GM19463 (cell line): ENCODE measurements around the gene NCOA7.
A peak's percentile ranks its signal among the peaks of the same experiment; 100 is the strongest.
"Not testable (repeated sequence)": the region's sequence is repeated elsewhere in the genome, so short reads cannot be mapped to it uniquely, and the experiment has no call there.

Source experiments
- ATAC-seq: cut with Tn5 transposase; IDR thresholded peaks from one replicate; pipeline ENCODE4 v1.9.1; 2021; ENCODE audit warnings: mild to moderate bottlenecking, moderate library complexity; ENCODE audit not compliant: unreplicated experiment

The NCOA7 gene

GRCh38 chr6:125865015-125865414, 74.3 kb downstream of the NCOA7 start:
- no peak for ATAC-seq

- ATAC-seq = no peak
Observed at GRCh38 chr6:125866433-125866832, 75.7 kb downstream of the NCOA7 start.

- ATAC-seq = no peak
Observed at GRCh38 chr6:125867483-125867942, 76.8 kb downstream of the NCOA7 start.

GRCh38 chr6:125868252-125868651, 77.5 kb downstream of the NCOA7 start:
- ATAC-seq = no peak

- no peak for ATAC-seq
Observed at GRCh38 chr6:125868678-125869395, 78.1 kb downstream of the NCOA7 start.

- ATAC-seq = no peak
Observed at GRCh38 chr6:125869427-125869826, 78.7 kb downstream of the NCOA7 start.

- ATAC-seq = no peak
Observed at GRCh38 chr6:125871365-125871764, 80.6 kb downstream of the NCOA7 start.

GRCh38 chr6:125872259-125872921, 81.6 kb downstream of the NCOA7 start:
- ATAC-seq = no peak

GRCh38 chr6:125882243-125882642, 91.5 kb downstream of the NCOA7 start:
- ATAC-seq = no peak

- ATAC-seq = no peak
Observed at GRCh38 chr6:125884634-125885371, 94.0 kb downstream of the NCOA7 start.

GRCh38 chr6:125886021-125886420, 95.3 kb downstream of the NCOA7 start:
- no peak for ATAC-seq

GRCh38 chr6:125886914-125887313, 96.2 kb downstream of the NCOA7 start:
- ATAC-seq = no peak

- no peak for ATAC-seq
Observed at GRCh38 chr6:125887372-125887771, 96.6 kb downstream of the NCOA7 start.

GRCh38 chr6:125888989-125889656, 98.4 kb downstream of the NCOA7 start:
- no peak for ATAC-seq

- peak; percentile 67 for ATAC-seq
Observed at GRCh38 chr6:125899726-125900182, 109.0 kb downstream of the NCOA7 start.

- ATAC-seq = peak; percentile 94
Observed at GRCh38 chr6:125904871-125905270, 114.1 kb downstream of the NCOA7 start.

GRCh38 chr6:125906158-125906998, 115.6 kb downstream of the NCOA7 start:
- no peak for ATAC-seq

- ATAC-seq = peak; percentile 99
Observed at GRCh38 chr6:125910527-125910926, 119.8 kb downstream of the NCOA7 start.

GRCh38 chr6:125911051-125911451, 120.3 kb downstream of the NCOA7 start:
- peak; percentile 9 for ATAC-seq

GRCh38 chr6:125912430-125912829, 121.7 kb downstream of the NCOA7 start:
- not testable (repeated sequence) for ATAC-seq
